Brain microvascular endothelial cell (primary cell): ENCODE data around the gene EME2.

Source experiments
- DNase-seq: peaks from one replicate; pipeline ENCODE4 v3.0.0-alpha.2; 2020
- H3K27ac ChIP-seq: fragments of 250-450 bp; sonication (Bioruptor Pico); 2 replicates; pipeline ENCODE4 v1.5.1; 2020; ENCODE audit warnings: mild to moderate bottlenecking, moderate library complexity
- H3K27me3 ChIP-seq: fragments of 250-450 bp; sonication (Bioruptor Pico); replicated peaks from 2 replicates; pipeline ENCODE4 v1.5.1; 2020; ENCODE audit warnings: mild to moderate bottlenecking
- H3K36me3 ChIP-seq: fragments of 250-450 bp; sonication (Bioruptor Pico); replicated peaks from 2 replicates; pipeline ENCODE4 v1.5.1; 2020; ENCODE audit warnings: mild to moderate bottlenecking
- H3K4me3 ChIP-seq: 2 replicates; pipeline ENCODE4 v1.5.1; 2011; ENCODE audit warnings: low read depth, mild to moderate bottlenecking, control low read depth, low read length, moderate library complexity
- CTCF ChIP-seq: IDR thresholded peaks from 2 replicates; pipeline ENCODE4 v1.5.1; 2011; ENCODE audit warnings: low read depth, mild to moderate bottlenecking, moderate library complexity, low read length, control low read depth, inconsistent platforms; ENCODE audit errors: missing control alignments
- in situ Hi-C: cut with HindIII; loops from 2 replicates; pipeline ENCODE4 v1.10.0; 2017; ENCODE audit warnings: low sequenced_read_pairs, low pct_ligation_motif_present

EME2 gene

GRCh38 chr16:1800701-1801100 is 28.1 kb downstream of the EME2 start:
- no peak overlapping the region for H3K27ac ChIP-seq
- no peaks in the 10 kb centered on the region for H3K27me3 ChIP-seq
- H3K4me3 ChIP-seq, result no peak overlapping the region
- in situ Hi-C loops, result no loop called here
- TF ChIP-seq CTCF, result no peak
- no peak for DNase-seq
- H3K36me3 ChIP-seq, result no peaks in the 10 kb centered on the region

GRCh38 chr16:1807626-1808025 is 35.0 kb downstream of the EME2 start:
- no peak for DNase-seq
- Histone ChIP-seq H3K27me3 (no peaks in the 10 kb centered on the region), H3K36me3 (peaks cover 13% of the 10 kb centered on the region), H3K4me3 (no peak overlapping the region), H3K27ac (no peak overlapping the region)
- TF ChIP-seq CTCF, result no peak
- in situ Hi-C loops, result no loop called here

- TF ChIP-seq CTCF, result no peak
- Histone ChIP-seq H3K36me3 (peaks cover 13% of the 10 kb centered on the region), H3K27ac (no peak overlapping the region), H3K27me3 (no peaks in the 10 kb centered on the region), H3K4me3 (no peak overlapping the region)
- no peak for DNase-seq
- in situ Hi-C loops, result no loop called here
These were observed 36.1 kb downstream of the EME2 start for GRCh38 chr16:1808691-1809090.

- H3K27ac ChIP-seq, result no peak overlapping the region
- DNase-seq, result no peak
- H3K4me3 ChIP-seq, result no peak overlapping the region
- in situ Hi-C loops, result no loop called here
- no peak for TF ChIP-seq CTCF
- H3K27me3 ChIP-seq, result no peaks in the 10 kb centered on the region
- H3K36me3 ChIP-seq, result peaks cover 13% of the 10 kb centered on the region
These were observed 36.7 kb downstream of the EME2 start for GRCh38 chr16:1809281-1809801.

- TF ChIP-seq CTCF, result no peak
- H3K4me3 ChIP-seq, result no peak overlapping the region
- H3K27me3 ChIP-seq, result no peaks in the 10 kb centered on the region
- no peak overlapping the region for H3K27ac ChIP-seq
- H3K36me3 ChIP-seq, result peaks cover 13% of the 10 kb centered on the region
- in situ Hi-C loops, result no loop called here
- DNase-seq, result no peak
These were observed 37.5 kb downstream of the EME2 start for GRCh38 chr16:1810106-1810505.

GRCh38 chr16:1810536-1810935 is 37.9 kb downstream of the EME2 start:
- H3K36me3 ChIP-seq, result peaks cover 15% of the 10 kb centered on the region
- no peaks in the 10 kb centered on the region for H3K27me3 ChIP-seq
- H3K4me3 ChIP-seq, result no peak overlapping the region
- no peak overlapping the region for H3K27ac ChIP-seq
- TF ChIP-seq CTCF, result no peak
- no peak for DNase-seq
- in situ Hi-C loops, result no loop called here
